HepG2 (cell line): ENCODE results near the gene C1orf35. TPM values are rescaled to one million over a fixed set of nuclear protein-coding genes. Genes with fewer than 3 reads are reported as not detected.

Experiments
- ATAC-seq: fragments of 200-7000 bp; cut with Tn5 transposase; 3 replicates; pipeline ENCODE4 v1.9.1; 2020; ENCODE audit warnings: mild to moderate bottlenecking, moderate library complexity
- BruUV-seq: library from RNA; stranded (reverse); fragments of 400-500 nt; replicated peaks from 2 replicates; lab custom pipeline; 2021; lab: Mats Ljungman, UMichigan
- CTCF ChIA-PET: fragments of 300-600 bp; formaldehyde crosslinking; extraction: SDS; loops from one replicate; lab custom pipeline; 2021; ENCODE audit warnings: low total read pairs, inconsistent platforms, low intra/inter-chr PET ratio; lab: Yijun Ruan, JAX
- POLR2A ChIA-PET: fragments of 350-600 bp; sonication (Branson Sonifier 250); formaldehyde crosslinking; loops from one replicate; lab custom pipeline; 2020; ENCODE audit warnings: antibody characterized with exemption, inconsistent platforms; lab: Yijun Ruan, JAX
- DNase-seq: peaks from one replicate; pipeline ENCODE4 v3.0.0-alpha.2; 2015; ENCODE audit warnings: low spot score
- FAIRE-seq: peaks from 3 replicates; lab custom pipeline; 2011; peaks lifted over from hg19 to GRCh38; lab: Jason Lieb, UNC
- H2AFZ ChIP-seq: one replicate; pipeline ENCODE4 v1.6.1; 2011; ENCODE audit warnings: low read length, inconsistent platforms
- H3K27ac ChIP-seq: fragments of 300-600 bp; 3 replicates; pipeline ENCODE4 v1.8.0; 2011; ENCODE audit warnings: mixed run types, mild to moderate bottlenecking, mixed read lengths, low read length, inconsistent platforms; ENCODE audit not compliant: insufficient read depth; ENCODE audit errors: extremely low read length
- H3K27me3 ChIP-seq, 2 experiments: fragments of 200-600 bp in 1 of 2; 2 replicates in 1 of 2; 3 replicates in 1 of 2; pipeline versions ENCODE4 v1.6.0 to v1.8.0; 2011; ENCODE audit warnings: low read length in 2 of 2, mild to moderate bottlenecking in 2 of 2, moderate library complexity in 2 of 2, inconsistent platforms in 1 of 2; ENCODE audit not compliant: insufficient read depth in 2 of 2, control insufficient read depth in 1 of 2
- H3K36me3 ChIP-seq, 2 experiments: fragments of 200-600 bp in 1 of 2; replicated peaks in 1 of 2; 2 replicates in 1 of 2; 3 replicates in 1 of 2; pipeline versions ENCODE4 v1.5.1 to v1.8.0; 2011; ENCODE audit warnings: low read length in 2 of 2, inconsistent platforms in 1 of 2; ENCODE audit not compliant: insufficient read depth in 2 of 2, control insufficient read depth in 1 of 2
- H3K4me1 ChIP-seq: 2 replicates; pipeline ENCODE4 v1.5.1; 2012; ENCODE audit warnings: low read length, inconsistent platforms; ENCODE audit not compliant: insufficient read depth
- H3K4me2 ChIP-seq: 2 replicates; pipeline ENCODE4 v1.6.0; 2011; ENCODE audit warnings: low read depth, low read length, inconsistent platforms
- H3K4me3 ChIP-seq, 3 experiments: fragments of 200-600 bp in 1 of 3; sonication (generic), shearing (Covaris generic) in 1 of 3; replicated peaks in 1 of 3; 2 replicates each; pipeline ENCODE4 v1.5.1; 2011 to 2016; ENCODE audit warnings: low read length in 3 of 3, inconsistent platforms in 2 of 3, low read depth in 2 of 3, mild to moderate bottlenecking in 2 of 3, control low read depth in 1 of 3, mixed read lengths in 1 of 3; ENCODE audit not compliant: insufficient read depth in 1 of 3
- H3K79me2 ChIP-seq: one replicate; pipeline ENCODE4 v1.6.1; 2011; ENCODE audit warnings: low read length, inconsistent platforms; ENCODE audit not compliant: insufficient read depth
- H3K9ac ChIP-seq: 2 replicates; pipeline ENCODE4 v1.6.0; 2011; ENCODE audit warnings: mild to moderate bottlenecking, low read depth, low read length, inconsistent platforms; ENCODE audit not compliant: insufficient read depth
- H3K9me3 ChIP-seq: 2 replicates; pipeline ENCODE4 v1.5.1; 2012; ENCODE audit warnings: mild to moderate bottlenecking, low read length
- H4K20me1 ChIP-seq: 2 replicates; pipeline ENCODE4 v1.6.0; 2011; ENCODE audit warnings: inconsistent platforms, mild to moderate bottlenecking, low read length, moderate library complexity; ENCODE audit not compliant: insufficient read depth
- HBP1 ChIP-seq: IDR thresholded peaks from 2 replicates; pipeline ENCODE4 v1.6.1; 2016; ENCODE audit warnings: low read depth, control low read depth
- MNT ChIP-seq: fragments of 450-650 bp; IDR thresholded peaks from 2 replicates; pipeline ENCODE4 v1.6.1; 2016
- ZNF646 ChIP-seq: sonication (generic); formaldehyde crosslinking; IDR thresholded peaks from 2 replicates; pipeline ENCODE4 v1.9.0; 2021; ENCODE audit warnings: mild to moderate bottlenecking, missing genetic modification reagents
- ZSCAN21 ChIP-seq: sonication (generic); formaldehyde crosslinking; IDR thresholded peaks from 2 replicates; pipeline ENCODE4 v1.8.0; 2022; ENCODE audit warnings: mild to moderate bottlenecking, missing genetic modification reagents, moderate library complexity, borderline replicate concordance
- WGBS: methylation state at CpG from one replicate; pipeline ENCODE4 v1.1.6; 2017; ENCODE audit warnings: low lambda C conversion rate; 5-methylcytosine and 5-hydroxymethylcytosine counted together
- in situ Hi-C: cut with HindIII; loops from 2 replicates; pipeline ENCODE4 v1.10.0; 2017; ENCODE audit warnings: low pct_unique_long_range_greater_than_20kb; ENCODE audit not compliant: extremely low pct_ligation_motif_present
- intact Hi-C: fragments of 100-400 bp; cut with micrococcal nuclease; formaldehyde crosslinking; loops from one replicate; pipeline ENCODE4 v1.10.0; 2022; ENCODE audit not compliant: unreplicated experiment
- polyA plus RNA-seq, 8 experiments: library from polyadenylated mRNA; depleted of rRNA in 3 of 8; stranded (reverse) in 7 of 8; unstranded in 1 of 8; fragments of >200 nt; fragmentation: Illumina TruSeq in 4 of 8; extraction: Trizol in 4 of 8; gene quantifications; 2 replicates each; pipeline versions ENCODE4 v1.2.1 to v1.2.3, GENCODE V29; 2011 to 2016; ENCODE audit warnings: low read depth in 4 of 8, missing spikeins in 1 of 8, mixed read lengths in 1 of 8; ENCODE audit not compliant: insufficient read depth in 1 of 8
- total RNA-seq, 5 experiments: library from RNA; depleted of rRNA; stranded (reverse); fragments of >200 nt; fragmentation: Illumina TruSeq; extraction: Trizol; gene quantifications; 2 replicates each; pipeline ENCODE4 v1.2.3, GENCODE V29; 2016; ENCODE audit warnings: low read depth in 1 of 5

C1orf35 gene
- total and polyA plus RNA-seq, 2 of the 13 experiments (the other 11 are each of a cell fraction or from before 2014, with no cell fraction given): 8.1 to 19.3 TPM

GRCh38 chr1:228143480-228144192 lies 40.5 kb upstream of the C1orf35 start:
- ChIA-PET CTCF (no interaction called here), POLR2A (interaction anchor here (1.2 to 1.4 kb wide), 2 partner anchors 22 kb away, joined by 4 to 6 read pairs; partner anchors contain the start of gene IBA57)
- Histone ChIP-seq H2AFZ (no peak overlapping the region), H3K36me3 (peaks cover 4 to 17% of the 10 kb centered on the region in 2 experiments; a peak in 4 of 5 replicates), H3K4me1 (peaks cover 42% of the 10 kb centered on the region), H3K9ac (no peak overlapping the region), H4K20me1 (peaks cover 23% of the 10 kb centered on the region; the same call in 1 of the 2 replicates), H3K79me2 (peaks cover 59% of the 10 kb centered on the region), H3K4me2 (peak overlapping the region; percentile 95; the same call in 1 of the 2 replicates), H3K27ac (no peak overlapping the region), H3K4me3 (no peak overlapping the region; a peak in 1 of 6 replicates), H3K9me3 (no peaks in the 10 kb centered on the region), H3K27me3 (no peaks in the 10 kb centered on the region; a peak in 1 of 5 replicates)
- ATAC-seq (no peak), DNase-seq (no peak), FAIRE-seq (no peak)
- intact Hi-C loops: no loop called here
- TF ChIP-seq ZSCAN21 (CRISPR knock-in tag) (no peak), HBP1 (CRISPR knock-in tag) (no peak), ZNF646 (CRISPR knock-in tag) (peak; percentile 48; the same call in 1 of the 2 replicates), MNT (peak; percentile 74)
- WGBS: 93% methylated on average over 9 of the region's 12 CpGs
- no TSS peak for BruUV-seq
- in situ Hi-C loops: no loop called here
